ENCODE data around the gene TRHDE. TPM values are rescaled to one million over a fixed set of nuclear protein-coding genes. Genes with fewer than 3 reads are reported as not detected.

The TRHDE gene
- total RNA-seq, 1 experiment from 2014 or later = 43.7 TPM

GRCh38 chr12:72270246-72270645 is 1.9 kb upstream of the TRHDE start:
- Mint-ChIP-seq H3K4me1 (ENCODE audit: low read depth, unreplicated experiment) (peaks cover 11% of the 10 kb centered on the region), H3K27ac (ENCODE audit: unreplicated experiment) (peak overlapping the region; percentile 73)

GRCh38 chr12:72270961-72271360 is 1.2 kb upstream of the TRHDE start:
- Mint-ChIP-seq H3K4me3 (ENCODE audit: low read depth, unreplicated experiment) (peak overlapping the region; percentile 92), H3K27me3 (ENCODE audit: unreplicated experiment) (no peaks in the 10 kb centered on the region), H3K4me1 (ENCODE audit: low read depth, unreplicated experiment) (peaks cover 8% of the 10 kb centered on the region), H3K9me3 (ENCODE audit: low read depth, unreplicated experiment) (no peaks in the 10 kb centered on the region), H3K36me3 (ENCODE audit: insufficient read depth, unreplicated experiment) (peaks cover 77% of the 10 kb centered on the region), H3K27ac (ENCODE audit: unreplicated experiment) (peak overlapping the region; percentile 73)
- no TSS peak for BruUV-seq (replicated peaks)
- TF ChIP-seq CTCF (IDR thresholded peaks at IDR 0.05; ENCODE audit: unreplicated experiment) = no peak
- no peak for DNase-seq
- intact Hi-C loops (cut with micrococcal nuclease; ENCODE audit: unreplicated experiment) = loop anchor here (1.0 kb wide), 1 partner anchor 9 kb away; no protein-coding TSS in a partner anchor
- CTCF ChIA-PET = interaction anchor here (1.6 kb wide), 1 partner anchor 11 kb away, joined by 5 read pairs; no protein-coding TSS in a partner anchor

More at GRCh38 chr12:72270246-72270645, 1.9 kb upstream of the TRHDE start:
- TF ChIP-seq CTCF (IDR thresholded peaks at IDR 0.05; ENCODE audit: unreplicated experiment) = no peak
- intact Hi-C loops (cut with micrococcal nuclease; ENCODE audit: unreplicated experiment) = loop anchor here (1.0 kb wide), 1 partner anchor 10 kb away; no protein-coding TSS in a partner anchor
- Mint-ChIP-seq H3K36me3 (ENCODE audit: insufficient read depth, unreplicated experiment) (peaks cover 72% of the 10 kb centered on the region), H3K4me3 (ENCODE audit: low read depth, unreplicated experiment) (peak overlapping the region; percentile 92), H3K9me3 (ENCODE audit: low read depth, unreplicated experiment) (no peaks in the 10 kb centered on the region), H3K27me3 (ENCODE audit: unreplicated experiment) (no peaks in the 10 kb centered on the region)
- DNase-seq = no peak
- BruUV-seq (replicated peaks) = no TSS peak
- CTCF ChIA-PET = no interaction called here

GRCh38 chr12:72271451-72272090 is 599 bp upstream of the TRHDE start:
- CTCF ChIA-PET = interaction anchor here (1.3 to 1.6 kb wide), 2 partner anchors 10 to 252 kb away, joined by 5 read pairs; no protein-coding TSS in a partner anchor

More at GRCh38 chr12:72271451-72272090, 599 bp upstream of the TRHDE start:
- TF ChIP-seq CTCF (IDR thresholded peaks at IDR 0.05; ENCODE audit: unreplicated experiment) = no peak
- DNase-seq = peak; percentile 65
- intact Hi-C loops (cut with micrococcal nuclease; ENCODE audit: unreplicated experiment) = no loop called here
- BruUV-seq (replicated peaks) = no TSS peak
- Mint-ChIP-seq H3K36me3 (ENCODE audit: insufficient read depth, unreplicated experiment) (peaks cover 80% of the 10 kb centered on the region), H3K4me1 (ENCODE audit: low read depth, unreplicated experiment) (peaks cover 11% of the 10 kb centered on the region), H3K27ac (ENCODE audit: unreplicated experiment) (peak overlapping the region; percentile 73), H3K27me3 (ENCODE audit: unreplicated experiment) (no peaks in the 10 kb centered on the region), H3K9me3 (ENCODE audit: low read depth, unreplicated experiment) (no peaks in the 10 kb centered on the region), H3K4me3 (ENCODE audit: low read depth, unreplicated experiment) (peak overlapping the region; percentile 92)

All from Calu3 (cell line).